ENCODE results near the gene ZDHHC1. TPM values are rescaled to one million over a fixed set of nuclear protein-coding genes. Genes with fewer than 3 reads are reported as not detected.
"Not testable (repeated sequence)": the region's sequence is repeated elsewhere in the genome, so short reads cannot be mapped to it uniquely, and the experiment has no call there.

ZDHHC1 gene
- total RNA-seq, 1 donor: 0.63 TPM

- Histone ChIP-seq H3K4me3 (ENCODE audit: low read length) (no peak overlapping the region), H3K4me1 (ENCODE audit: insufficient read depth, low read length) (peaks cover 68% of the 10 kb centered on the region), H3K27me3 (ENCODE audit: insufficient read depth, low read length) (peaks cover 22% of the 10 kb centered on the region), H3K9me3 (ENCODE audit: low read depth, low read length) (no peaks in the 10 kb centered on the region)
These were observed 24.6 kb downstream of the ZDHHC1 start for GRCh38 chr16:67391424-67392300.

DNA sequence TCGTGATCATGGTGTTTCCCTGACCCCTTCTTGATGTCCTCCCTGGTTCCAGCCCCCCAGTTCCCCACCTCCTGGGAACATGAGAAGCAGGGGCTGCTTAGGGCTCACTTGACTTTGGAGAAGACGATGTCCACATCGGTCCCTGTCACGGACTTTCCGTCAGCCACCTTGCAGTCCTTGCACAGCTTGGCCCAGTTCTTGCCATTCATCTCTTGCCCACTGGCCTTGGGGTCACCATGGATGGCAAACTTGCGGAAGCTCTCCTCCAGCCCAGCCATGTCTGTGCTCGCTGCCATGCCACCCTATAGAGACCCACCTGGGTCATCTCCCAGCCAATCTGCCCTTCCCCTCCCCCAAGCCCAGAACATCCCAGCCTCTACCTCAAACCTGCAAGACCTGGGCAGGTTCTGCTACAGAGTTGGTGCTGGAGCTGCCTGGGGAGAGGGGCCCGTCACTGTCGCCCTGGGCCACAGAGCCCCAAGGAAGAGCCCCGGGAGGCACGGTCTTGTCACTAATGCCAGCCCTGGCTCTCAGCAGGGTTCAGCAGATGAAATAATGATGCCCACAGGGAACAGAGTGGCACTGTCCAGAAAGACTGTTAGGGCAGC, 25.4 kb downstream of the ZDHHC1 start:
- no peaks in the 10 kb centered on the region for H3K9me3 ChIP-seq (ENCODE audit: low read depth, low read length)
- peaks cover 22% of the 10 kb centered on the region for H3K27me3 ChIP-seq (ENCODE audit: insufficient read depth, low read length)
- H3K4me1 ChIP-seq (ENCODE audit: insufficient read depth, low read length): peaks cover 67% of the 10 kb centered on the region
- H3K4me3 ChIP-seq (ENCODE audit: low read length): no peak overlapping the region

DNA sequence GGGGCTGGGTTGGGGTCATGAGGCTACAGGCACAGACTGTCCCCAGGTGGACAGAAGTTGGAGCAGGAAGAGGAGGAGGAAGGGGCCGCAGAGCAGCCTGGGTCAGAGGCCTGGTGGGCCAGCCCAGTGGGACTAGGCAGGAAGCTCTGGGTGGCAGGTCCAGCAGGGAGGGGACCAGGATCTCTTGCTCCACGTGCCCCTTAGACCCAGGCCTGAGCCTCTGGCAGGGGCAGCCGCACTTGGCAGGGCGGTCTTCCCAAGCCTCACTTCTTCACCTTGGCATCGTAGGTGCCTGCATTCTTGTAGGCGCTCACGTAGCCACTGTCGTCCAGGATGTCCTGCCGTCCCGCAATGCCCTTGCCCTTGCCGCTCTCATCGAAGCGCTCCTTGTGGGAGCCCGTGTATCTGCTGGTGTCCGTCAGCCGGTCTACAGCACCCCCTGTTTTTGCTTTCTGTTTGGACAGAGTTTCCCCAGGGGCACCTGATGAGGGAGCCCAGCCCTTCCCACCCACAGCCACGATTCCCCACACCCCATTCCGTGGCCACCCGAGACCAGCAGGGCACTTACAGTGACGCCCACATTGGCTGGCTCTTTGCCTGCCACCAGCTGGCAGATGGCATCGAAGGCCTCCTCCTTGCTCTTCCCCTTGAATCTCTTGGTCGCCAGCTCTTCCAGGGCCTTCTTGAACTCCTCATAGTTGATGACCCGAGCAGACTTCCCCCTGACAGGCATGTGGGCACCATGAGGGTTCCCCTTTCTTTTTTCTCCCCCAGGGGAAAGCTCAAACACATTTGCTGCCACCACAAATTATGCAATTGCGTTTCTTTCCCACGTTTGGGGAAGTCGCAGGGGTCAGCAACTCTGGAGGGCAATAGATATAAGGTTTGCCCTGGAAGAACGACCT, 26.1 kb downstream of the ZDHHC1 start:
- Histone ChIP-seq H3K27me3 (ENCODE audit: insufficient read depth, low read length) (peaks cover 19% of the 10 kb centered on the region), H3K4me3 (ENCODE audit: low read length) (no peak overlapping the region), H3K4me1 (ENCODE audit: insufficient read depth, low read length) (peaks cover 59% of the 10 kb centered on the region), H3K9me3 (ENCODE audit: low read depth, low read length) (no peaks in the 10 kb centered on the region)

- Histone ChIP-seq H3K27me3 (ENCODE audit: insufficient read depth, low read length) (peaks cover 8% of the 10 kb centered on the region), H3K4me1 (ENCODE audit: insufficient read depth, low read length) (peaks cover 43% of the 10 kb centered on the region), H3K4me3 (ENCODE audit: low read length) (no peak overlapping the region), H3K9me3 (ENCODE audit: low read depth, low read length) (no peaks in the 10 kb centered on the region)
These were observed 27.7 kb downstream of the ZDHHC1 start for GRCh38 chr16:67388591-67388990.

- Histone ChIP-seq H3K4me1 (ENCODE audit: insufficient read depth, low read length) (peaks cover 39% of the 10 kb centered on the region), H3K27me3 (ENCODE audit: insufficient read depth, low read length) (peaks cover 6% of the 10 kb centered on the region), H3K4me3 (ENCODE audit: low read length) (no peak overlapping the region), H3K9me3 (ENCODE audit: low read depth, low read length) (no peaks in the 10 kb centered on the region)
These were observed 28.1 kb downstream of the ZDHHC1 start for GRCh38 chr16:67388191-67388590.

- H3K4me3 ChIP-seq (ENCODE audit: low read length): no peak overlapping the region
- H3K9me3 ChIP-seq (ENCODE audit: low read depth, low read length): no peaks in the 10 kb centered on the region
- H3K4me1 ChIP-seq (ENCODE audit: insufficient read depth, low read length): peaks cover 33% of the 10 kb centered on the region
- H3K27me3 ChIP-seq (ENCODE audit: insufficient read depth, low read length): no peaks in the 10 kb centered on the region
These were observed 28.7 kb downstream of the ZDHHC1 start for GRCh38 chr16:67387479-67388079.

DNA sequence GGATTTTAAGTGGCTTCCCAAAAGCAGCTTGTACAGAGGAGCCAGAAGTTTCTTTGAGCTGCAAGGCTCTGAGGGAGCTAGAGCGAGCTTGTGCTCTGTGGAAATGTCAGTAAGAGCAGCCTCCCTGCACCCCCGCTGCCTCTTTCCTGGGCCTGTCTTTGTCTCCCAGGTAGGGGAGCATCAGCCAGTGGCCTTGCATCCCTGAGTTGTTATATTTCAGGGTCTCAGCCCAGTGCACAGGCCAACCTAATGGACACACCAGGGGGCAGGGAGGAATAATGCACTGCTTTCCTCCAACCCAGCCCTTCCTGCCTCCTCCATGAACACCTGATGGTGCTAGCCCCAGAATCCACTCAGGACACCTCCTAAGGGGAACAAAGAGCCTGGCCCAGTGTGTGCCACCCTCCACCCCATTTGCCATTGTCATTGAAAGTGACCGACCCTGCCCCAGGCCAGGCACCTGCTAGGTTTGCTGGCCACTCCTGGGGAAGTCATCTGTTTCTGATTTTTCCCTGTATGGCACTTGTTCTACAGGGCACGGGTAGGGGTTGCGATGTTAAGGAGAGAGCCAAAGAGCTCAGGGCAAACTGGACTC, 29.3 kb downstream of the ZDHHC1 start:
- H3K27me3 ChIP-seq (ENCODE audit: insufficient read depth, low read length): no peaks in the 10 kb centered on the region
- peaks cover 27% of the 10 kb centered on the region for H3K4me1 ChIP-seq (ENCODE audit: insufficient read depth, low read length)
- no peak overlapping the region for H3K4me3 ChIP-seq (ENCODE audit: low read length)
- H3K9me3 ChIP-seq (ENCODE audit: low read depth, low read length): no peaks in the 10 kb centered on the region

DNA sequence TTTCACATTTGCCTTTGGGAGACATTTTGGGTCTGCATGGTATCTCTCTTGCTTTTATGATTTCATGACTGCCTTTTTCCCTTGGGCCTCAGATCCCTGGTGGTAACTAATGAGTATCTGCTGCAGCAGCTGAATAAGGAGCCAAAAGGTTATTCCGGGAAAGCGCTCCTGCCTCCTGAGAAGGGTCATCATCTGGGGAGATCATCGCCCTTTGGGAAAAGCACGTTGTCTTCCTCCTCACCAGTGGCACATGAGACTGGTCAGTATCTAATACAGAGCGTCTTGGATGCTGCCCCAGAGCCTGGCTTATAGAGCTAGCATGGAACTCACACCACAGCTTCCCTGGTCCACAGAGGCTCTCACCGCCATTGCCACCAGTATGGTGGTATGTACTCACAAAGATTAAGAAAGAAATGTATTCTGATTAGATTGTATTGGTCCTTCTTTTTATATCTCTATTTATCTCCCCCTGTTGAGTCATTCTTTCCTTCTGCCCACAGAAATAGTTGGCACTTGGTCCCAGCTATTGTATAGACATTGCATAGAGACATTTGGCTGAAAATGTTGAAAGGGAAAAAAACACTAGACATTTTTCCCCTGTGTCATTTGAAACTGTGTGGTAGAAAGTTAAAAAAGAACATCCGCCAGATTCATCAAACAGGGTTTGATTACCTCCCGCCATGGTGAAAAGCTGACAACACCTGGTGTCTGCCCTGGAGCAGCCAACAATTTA, 31.3 kb downstream of the ZDHHC1 start:
- Histone ChIP-seq H3K9me3 (ENCODE audit: low read depth, low read length) (no peaks in the 10 kb centered on the region), H3K4me3 (ENCODE audit: low read length) (no peak overlapping the region), H3K27me3 (ENCODE audit: insufficient read depth, low read length) (no peaks in the 10 kb centered on the region), H3K4me1 (ENCODE audit: insufficient read depth, low read length) (peaks cover 8% of the 10 kb centered on the region)

DNA sequence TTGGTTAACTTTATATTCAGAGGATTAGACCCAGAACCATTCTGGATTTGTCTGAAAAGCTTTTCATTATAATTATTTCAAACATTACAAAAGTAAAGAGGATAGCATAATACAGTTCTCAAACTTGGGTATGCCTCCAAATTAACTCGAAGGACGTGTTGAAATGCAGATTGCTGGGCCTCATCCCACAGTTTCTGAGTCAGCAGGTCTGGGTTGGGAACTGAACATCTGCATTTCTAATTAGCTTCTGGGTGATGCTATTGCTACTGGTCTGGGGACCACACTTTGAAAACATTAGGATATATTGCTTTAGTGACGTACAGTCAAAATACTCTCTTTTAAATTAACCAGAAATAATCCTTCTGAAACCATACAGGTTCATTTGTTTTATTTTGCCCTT, 33.0 kb downstream of the ZDHHC1 start:
- H3K27me3 ChIP-seq (ENCODE audit: insufficient read depth, low read length): no peaks in the 10 kb centered on the region

DNA sequence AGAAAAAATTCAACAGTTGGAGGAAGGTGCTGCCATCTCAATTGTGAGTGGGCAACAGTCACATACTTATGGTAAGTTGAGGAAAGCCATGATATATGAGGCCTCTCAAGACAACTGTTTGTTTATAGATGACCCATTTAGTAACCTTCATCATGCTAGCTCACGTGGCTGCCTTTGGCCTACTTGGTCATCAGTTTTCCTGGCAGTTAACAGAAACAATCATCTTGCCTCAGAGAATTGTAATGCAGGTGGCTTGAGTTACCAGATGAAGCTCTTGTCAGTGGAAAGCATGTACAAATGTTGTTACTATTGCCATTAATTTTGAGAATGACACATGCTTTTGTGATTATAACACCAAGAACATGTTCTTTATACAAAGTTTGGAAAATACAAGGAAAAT, 37.6 kb downstream of the ZDHHC1 start:
- Histone ChIP-seq H3K4me1 (ENCODE audit: insufficient read depth, low read length) (peaks cover 8% of the 10 kb centered on the region), H3K4me3 (ENCODE audit: low read length) (no peak overlapping the region), H3K27me3 (ENCODE audit: insufficient read depth, low read length) (no peaks in the 10 kb centered on the region), H3K9me3 (ENCODE audit: low read depth, low read length) (no peaks in the 10 kb centered on the region)

More for the DNA sequence above, 33.0 kb downstream of the ZDHHC1 start:
- Histone ChIP-seq H3K4me3 (ENCODE audit: low read length) (no peak overlapping the region), H3K9me3 (ENCODE audit: low read depth, low read length) (no peaks in the 10 kb centered on the region), H3K4me1 (ENCODE audit: insufficient read depth, low read length) (no peaks in the 10 kb centered on the region)

DNA sequence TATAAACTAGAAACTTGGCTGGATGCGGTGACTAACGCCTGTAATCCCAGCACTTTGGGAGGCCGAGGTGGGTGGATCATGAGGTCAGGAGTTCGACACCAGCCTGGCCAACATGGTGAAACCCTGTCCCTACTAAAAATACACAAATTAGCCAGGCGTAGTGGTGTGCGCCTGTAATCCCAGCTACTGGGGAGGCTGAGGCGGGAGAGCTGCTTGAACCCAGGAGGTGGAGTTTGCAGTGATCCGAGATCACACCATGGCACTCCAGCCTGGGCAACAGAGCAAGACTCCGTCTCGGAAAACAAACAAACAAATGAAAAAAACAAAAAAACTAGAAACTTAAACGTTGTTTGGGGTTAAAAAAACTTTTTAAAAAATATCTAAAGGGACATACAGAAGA, 40.3 kb downstream of the ZDHHC1 start:
- H3K9me3 ChIP-seq (ENCODE audit: low read depth, low read length); H3K4me1 ChIP-seq (ENCODE audit: insufficient read depth, low read length); H3K27me3 ChIP-seq (ENCODE audit: insufficient read depth, low read length); H3K4me3 ChIP-seq (ENCODE audit: low read length): not testable (repeated sequence)

DNA sequence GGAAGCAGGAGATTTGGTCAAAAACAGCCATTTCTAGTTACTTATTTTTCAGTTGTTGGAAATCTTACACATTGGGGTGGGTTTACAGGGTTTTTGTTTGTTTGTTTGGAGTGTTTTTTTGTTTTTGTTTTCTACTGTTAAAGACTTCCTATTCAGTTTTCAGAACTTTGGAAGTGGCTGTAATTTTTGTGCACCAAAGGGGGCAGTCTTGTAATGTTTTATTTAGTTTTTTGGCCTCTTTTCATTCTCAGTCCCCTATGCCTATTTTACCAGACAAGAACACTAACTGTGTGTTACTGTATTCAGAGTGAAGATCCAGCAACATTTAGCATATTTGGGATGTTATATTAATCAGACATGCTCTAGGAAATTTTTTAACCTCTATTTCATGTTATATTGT, 43.6 kb downstream of the ZDHHC1 start:
- H3K4me3 ChIP-seq (ENCODE audit: low read length): no peak overlapping the region
- no peaks in the 10 kb centered on the region for H3K9me3 ChIP-seq (ENCODE audit: low read depth, low read length)
- no peaks in the 10 kb centered on the region for H3K27me3 ChIP-seq (ENCODE audit: insufficient read depth, low read length)
- peaks cover 8% of the 10 kb centered on the region for H3K4me1 ChIP-seq (ENCODE audit: insufficient read depth, low read length)

DNA sequence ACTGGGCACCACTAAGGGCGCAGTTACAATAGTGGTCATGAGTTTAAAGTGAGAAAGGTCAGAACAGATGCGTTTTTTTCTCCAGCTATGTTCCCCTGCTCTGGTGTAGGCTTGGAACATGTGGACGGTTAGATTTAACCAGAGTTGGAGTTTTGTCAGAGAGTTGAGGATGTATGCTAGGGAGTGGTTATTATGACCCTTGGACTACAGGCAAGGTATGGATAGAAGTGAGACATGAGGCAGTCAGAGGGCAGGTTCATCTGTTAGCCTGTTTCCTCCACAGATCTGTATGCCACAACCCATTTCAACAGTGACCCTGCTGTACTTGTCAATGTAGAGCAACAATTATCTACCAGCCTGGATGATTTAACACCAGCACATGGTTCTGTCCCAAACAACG, 45.6 kb downstream of the ZDHHC1 start:
- no peaks in the 10 kb centered on the region for H3K9me3 ChIP-seq (ENCODE audit: low read depth, low read length)
- peaks cover 19% of the 10 kb centered on the region for H3K4me1 ChIP-seq (ENCODE audit: insufficient read depth, low read length)
- no peaks in the 10 kb centered on the region for H3K27me3 ChIP-seq (ENCODE audit: insufficient read depth, low read length)
- no peak overlapping the region for H3K4me3 ChIP-seq (ENCODE audit: low read length)
